H1 (cell line): ENCODE data around the gene ZNF74. TPM values are rescaled to one million over a fixed set of nuclear protein-coding genes. Genes with fewer than 3 reads are reported as not detected.

Experiments
- ASH2L ChIP-seq: fragments of 200-600, 300-600 bp; sonication (generic); IDR thresholded peaks from one replicate; pipeline ENCODE4 v1.7.1; 2017; ENCODE audit warnings: low read length
- BACH1 ChIP-seq: IDR thresholded peaks from 2 replicates; pipeline ENCODE4 v1.6.1; 2012; ENCODE audit warnings: low read length, improper control_type of control experiment
- CBX8 ChIP-seq: fragments of 300-800, 300-1000 bp; sonication (generic); IDR thresholded peaks from 2 replicates; pipeline ENCODE4 v1.7.1; 2016; ENCODE audit warnings: low read depth, low read length, borderline replicate concordance
- CEBPB ChIP-seq: IDR thresholded peaks from 2 replicates; pipeline ENCODE4 v1.6.1; 2012; ENCODE audit warnings: low read depth, low read length
- CREB1 ChIP-seq: IDR thresholded peaks from 2 replicates; pipeline ENCODE4 v1.6.1; 2012; ENCODE audit warnings: inconsistent platforms
- GTF2F1 ChIP-seq: IDR thresholded peaks from 2 replicates; pipeline ENCODE4 v1.6.1; 2012; ENCODE audit warnings: low read depth, low read length, improper control_type of control experiment, borderline replicate concordance
- KDM4A ChIP-seq: IDR thresholded peaks from one replicate; pipeline ENCODE4 v1.7.1; 2012; ENCODE audit warnings: low read depth, mild to moderate bottlenecking, moderate library complexity, low read length, inconsistent platforms; ENCODE audit not compliant: severe bottlenecking
- NANOG ChIP-seq: IDR thresholded peaks from 2 replicates; pipeline ENCODE4 v1.6.1; 2011; ENCODE audit warnings: low read length, low read depth, mild to moderate bottlenecking, inconsistent platforms; ENCODE audit not compliant: insufficient read depth, poor library complexity, severe bottlenecking
- POLR2A ChIP-seq, 2 experiments: IDR thresholded peaks; 1 replicate in 1 of 2; 2 replicates in 1 of 2; pipeline ENCODE4 v1.6.1; 2011; ENCODE audit warnings: low read depth in 2 of 2, low read length in 2 of 2, mild to moderate bottlenecking in 2 of 2; ENCODE audit errors: control extremely low read depth in 1 of 2
- RAD21 ChIP-seq, 2 experiments: IDR thresholded peaks in 1 of 2; conservative IDR thresholded peaks in 1 of 2; 2 replicates each; pipeline ENCODE4 v1.6.1; 2011; ENCODE audit warnings: low read depth in 2 of 2, low read length in 2 of 2, improper control_type of control experiment in 1 of 2, inconsistent platforms in 1 of 2, mild to moderate bottlenecking in 1 of 2, moderate library complexity in 1 of 2
- RBBP5 ChIP-seq: IDR thresholded peaks from 2 replicates; pipeline ENCODE4 v1.7.1; 2012; ENCODE audit warnings: low read depth, mild to moderate bottlenecking, inconsistent platforms, low read length, moderate library complexity, borderline replicate concordance
- RNF2 ChIP-seq: fragments of 200-900, 300-1000 bp; sonication (generic); IDR thresholded peaks from 2 replicates; pipeline ENCODE4 v1.7.1; 2016; ENCODE audit warnings: borderline replicate concordance, low read depth, mild to moderate bottlenecking, antibody characterized with exemption, low read length; ENCODE audit not compliant: poor library complexity, severe bottlenecking; ENCODE audit errors: missing control alignments
- SAP30 ChIP-seq: fragments of 300-600 bp; sonication (generic); IDR thresholded peaks from 2 replicates; pipeline ENCODE4 v1.7.1; 2012; ENCODE audit warnings: low read length, moderate library complexity, mild to moderate bottlenecking, inconsistent platforms; ENCODE audit not compliant: insufficient read depth, insufficient replicate concordance
- SIN3A ChIP-seq, 2 experiments: IDR thresholded peaks in 1 of 2; conservative IDR thresholded peaks in 1 of 2; 2 replicates each; pipeline ENCODE4 v1.6.1; 2011 to 2012; ENCODE audit warnings: low read length in 2 of 2, improper control_type of control experiment in 1 of 2, low read depth in 1 of 2, mild to moderate bottlenecking in 1 of 2
- SP2 ChIP-seq: IDR thresholded peaks from 2 replicates; pipeline ENCODE4 v1.6.1; 2012; ENCODE audit warnings: mild to moderate bottlenecking, low read length, inconsistent platforms
- TEAD4 ChIP-seq: IDR thresholded peaks from 2 replicates; pipeline ENCODE4 v1.6.1; 2012; ENCODE audit warnings: low read depth, low read length, inconsistent platforms, mixed read lengths
- YY1 ChIP-seq: IDR thresholded peaks from 2 replicates; pipeline ENCODE4 v1.6.1; 2011; ENCODE audit warnings: low read depth, mild to moderate bottlenecking, low read length
- ZNF274 ChIP-seq: IDR thresholded peaks from 2 replicates; pipeline ENCODE4 v1.7.0; 2012; ENCODE audit warnings: low read length, borderline replicate concordance; ENCODE audit errors: extremely low read depth
- polyA plus RNA-seq, 7 experiments: library from polyadenylated mRNA; depleted of rRNA in 3 of 7; stranded (reverse) in 5 of 7; unstranded in 2 of 7; fragments of >200 nt in 5 of 7; fragments of 200-250 nt in 2 of 7; gene quantifications; 1 replicate in 5 of 7; 2 replicates in 1 of 7; 4 replicates in 1 of 7; pipeline versions ENCODE4 v1.2.1 to v1.2.3, GENCODE V29; 2011 to 2013; ENCODE audit warnings: missing spikeins in 2 of 7, mixed read lengths in 2 of 7
- total RNA-seq: library from RNA; stranded (reverse); fragmentation: NEBNext Ultra II Directional; extraction: Animal tissue kit (Norgen Biotek cat#: 25700); gene quantifications from 2 replicates; pipeline ENCODE4 v1.2.1, GENCODE V29; 2021
- TF ChIP-seq, protein P1 (sequence below), 3 experiments: IDR thresholded peaks; 1 replicate in 2 of 3; 2 replicates in 1 of 3; pipeline versions ENCODE4 v1.5.1 to v1.6.1; 2011; ENCODE audit warnings: low read length in 3 of 3, mild to moderate bottlenecking in 3 of 3, inconsistent platforms in 2 of 3, low read depth in 1 of 3, moderate library complexity in 1 of 3; ENCODE audit not compliant: insufficient read depth in 1 of 3; ENCODE audit errors: control extremely low read depth in 1 of 3
- TF ChIP-seq, protein P2 (sequence below): IDR thresholded peaks from 2 replicates; pipeline ENCODE4 v1.6.1; 2012; ENCODE audit warnings: inconsistent platforms

Gene ZNF74
- total and polyA plus RNA-seq, 2 of the 8 experiments (the other 6 are each of a cell fraction or from before 2014, with no cell fraction given) = 29.7 to 45.7 TPM

DNA sequence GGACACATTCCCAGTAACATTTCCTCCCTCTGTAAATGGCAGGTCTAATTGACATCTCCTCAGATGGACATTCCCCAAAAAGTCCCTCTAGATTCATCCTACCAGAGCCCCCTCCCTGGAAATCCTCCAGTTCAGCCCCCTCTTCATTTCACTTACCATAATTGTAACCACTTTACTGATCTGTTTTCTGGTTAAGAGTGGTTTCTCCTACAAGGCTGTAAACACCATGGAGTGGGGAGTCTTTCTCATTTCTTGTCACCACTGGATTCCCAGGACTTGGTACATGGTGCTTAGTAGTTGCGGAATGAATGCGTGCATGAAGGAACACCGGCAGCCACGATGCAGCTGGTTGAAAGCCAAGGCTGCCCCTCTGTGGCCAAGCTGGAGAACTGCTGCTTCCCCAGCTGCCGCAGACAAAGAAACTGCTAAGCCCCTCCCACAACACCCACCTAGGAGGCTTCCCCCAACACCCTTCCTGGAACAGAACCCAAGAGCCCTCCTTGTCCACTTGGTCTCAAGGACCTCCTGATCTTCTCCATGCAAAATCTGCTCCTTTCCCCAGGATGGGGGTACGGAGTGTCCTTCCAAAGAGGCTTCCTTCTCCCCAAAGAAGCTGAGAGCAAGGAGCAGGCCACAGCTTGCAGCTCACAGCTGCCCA is 62.2 kb downstream of the ZNF74 start (continued):
- no peak for TF ChIP-seq CBX8
- TF ChIP-seq RAD21 (IDR thresholded peaks at IDR 0.05 in 1 of 2, conservative IDR thresholded peaks at IDR 0.05 in 1 of 2; ENCODE audit: low read depth in 2 of 2, low read length in 2 of 2) = peak; percentile 96 to 98
- no peak for TF ChIP-seq NANOG
- TF ChIP-seq, protein P1, sequence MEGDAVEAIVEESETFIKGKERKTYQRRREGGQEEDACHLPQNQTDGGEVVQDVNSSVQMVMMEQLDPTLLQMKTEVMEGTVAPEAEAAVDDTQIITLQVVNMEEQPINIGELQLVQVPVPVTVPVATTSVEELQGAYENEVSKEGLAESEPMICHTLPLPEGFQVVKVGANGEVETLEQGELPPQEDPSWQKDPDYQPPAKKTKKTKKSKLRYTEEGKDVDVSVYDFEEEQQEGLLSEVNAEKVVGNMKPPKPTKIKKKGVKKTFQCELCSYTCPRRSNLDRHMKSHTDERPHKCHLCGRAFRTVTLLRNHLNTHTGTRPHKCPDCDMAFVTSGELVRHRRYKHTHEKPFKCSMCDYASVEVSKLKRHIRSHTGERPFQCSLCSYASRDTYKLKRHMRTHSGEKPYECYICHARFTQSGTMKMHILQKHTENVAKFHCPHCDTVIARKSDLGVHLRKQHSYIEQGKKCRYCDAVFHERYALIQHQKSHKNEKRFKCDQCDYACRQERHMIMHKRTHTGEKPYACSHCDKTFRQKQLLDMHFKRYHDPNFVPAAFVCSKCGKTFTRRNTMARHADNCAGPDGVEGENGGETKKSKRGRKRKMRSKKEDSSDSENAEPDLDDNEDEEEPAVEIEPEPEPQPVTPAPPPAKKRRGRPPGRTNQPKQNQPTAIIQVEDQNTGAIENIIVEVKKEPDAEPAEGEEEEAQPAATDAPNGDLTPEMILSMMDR (IDR thresholded peaks at IDR 0.05; ENCODE audit: control extremely low read depth in 1 of 3, insufficient read depth in 1 of 3, low read depth in 1 of 3, low read length in 3 of 3) = peak; percentile 91 to 98 (median 93)
- TF ChIP-seq TEAD4 = 0 out of 2 replicates have a peak, but pooled peaks have one; percentile 27
- no peak for TF ChIP-seq CREB1
- TF ChIP-seq RBBP5 = no peak
- TF ChIP-seq ASH2L = no peak
- no peak for TF ChIP-seq SP2
- no peak for TF ChIP-seq KDM4A
- no peak for TF ChIP-seq GTF2F1
- peak; percentile 37; the same call in 1 of the 2 replicates for TF ChIP-seq CEBPB
- TF ChIP-seq SIN3A (conservative IDR thresholded peaks at IDR 0.05 in 1 of 2, IDR thresholded peaks at IDR 0.05 in 1 of 2; ENCODE audit: low read depth in 1 of 2, low read length in 2 of 2) = peak in 1 of 2 experiments; percentile 50; a peak in 1 of 4 replicates
- TF ChIP-seq RNF2 = no peak
- no peak for TF ChIP-seq POLR2A (IDR thresholded peaks at IDR 0.05; ENCODE audit: control extremely low read depth in 1 of 2, low read depth in 2 of 2, low read length in 2 of 2)
- no peak for TF ChIP-seq SAP30
- 0 out of 2 replicates have a peak, but pooled peaks have one; percentile 42 for TF ChIP-seq YY1
- no peak for TF ChIP-seq BACH1
- no peak for TF ChIP-seq ZNF274
- TF ChIP-seq, protein P2, sequence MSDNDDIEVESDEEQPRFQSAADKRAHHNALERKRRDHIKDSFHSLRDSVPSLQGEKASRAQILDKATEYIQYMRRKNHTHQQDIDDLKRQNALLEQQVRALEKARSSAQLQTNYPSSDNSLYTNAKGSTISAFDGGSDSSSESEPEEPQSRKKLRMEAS = peak; percentile 76
